ENCODE measurements around the gene P2RX4.
A peak's percentile ranks its signal among the peaks of the same experiment; 100 is the strongest.
"Not testable (repeated sequence)": the region's sequence is repeated elsewhere in the genome, so short reads cannot be mapped to it uniquely, and the experiment has no call there.

P2RX4 gene

DNA sequence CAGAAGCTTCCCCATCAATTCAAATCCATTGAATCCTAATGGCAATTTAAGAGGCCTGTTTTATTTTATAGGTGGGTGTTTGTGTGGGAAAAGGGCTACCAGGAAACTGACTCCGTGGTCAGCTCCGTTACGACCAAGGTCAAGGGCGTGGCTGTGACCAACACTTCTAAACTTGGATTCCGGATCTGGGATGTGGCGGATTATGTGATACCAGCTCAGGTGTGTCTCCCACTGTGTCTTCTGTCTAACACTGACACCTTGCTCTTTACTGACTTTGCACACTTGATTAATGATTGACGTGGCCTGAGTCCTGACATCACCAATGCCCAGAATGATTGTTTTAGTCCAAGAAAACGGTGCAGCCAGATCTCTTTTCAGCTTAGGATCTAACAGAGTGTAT, 7.1 kb downstream of the P2RX4 start:
- H3K4me3 ChIP-seq (ENCODE audit: low read depth, low read length), result no peak overlapping the region
- DNase-seq (ENCODE audit: low read depth), result no peak

- no peak for DNase-seq (ENCODE audit: low read depth)
- no peak overlapping the region for H3K4me3 ChIP-seq (ENCODE audit: low read depth, low read length)
Measured at GRCh38 chr12:121217761-121218160, 7.8 kb downstream of the P2RX4 start.

DNA sequence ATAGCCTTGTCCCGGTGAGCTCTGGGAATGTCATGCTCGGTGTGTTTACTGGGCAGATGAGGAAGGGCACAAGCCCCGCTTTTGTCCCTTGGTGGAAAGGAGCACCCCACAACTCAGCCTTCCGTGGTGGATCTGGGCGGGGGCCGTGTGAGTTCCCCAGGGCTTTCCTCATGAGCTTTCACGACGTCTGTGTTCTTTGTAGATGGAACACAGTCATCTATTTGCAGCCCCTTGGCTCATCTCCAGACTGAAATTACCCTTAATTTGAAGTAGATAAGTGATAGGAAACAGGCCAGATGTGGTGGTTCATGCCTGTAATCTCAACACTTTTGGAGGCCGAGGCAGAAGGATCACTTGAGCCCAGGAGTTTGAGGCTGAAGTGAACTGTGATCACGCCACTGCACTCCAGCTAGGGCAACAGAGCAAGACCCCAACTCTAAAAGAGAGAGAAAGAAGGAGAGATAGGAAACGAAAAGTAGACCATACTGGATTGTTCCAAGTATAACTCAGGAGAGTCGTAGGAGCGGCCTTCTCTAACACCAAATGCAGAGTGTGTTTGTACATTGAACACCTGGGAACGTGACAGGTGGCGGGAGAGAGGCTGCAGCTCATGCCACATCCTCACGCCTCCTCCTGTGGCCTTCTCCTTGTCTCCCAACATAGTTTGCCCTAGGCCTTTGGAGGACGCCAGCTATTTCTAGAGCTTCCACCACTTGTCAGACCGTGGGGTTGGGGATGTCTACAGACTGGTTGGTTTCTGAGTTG, 8.8 kb downstream of the P2RX4 start:
- no peak for DNase-seq (ENCODE audit: low read depth)
- no peak overlapping the region for H3K4me3 ChIP-seq (ENCODE audit: low read depth, low read length)

- DNase-seq (ENCODE audit: low read depth), result no peak
- H3K4me3 ChIP-seq (ENCODE audit: low read depth, low read length), result no peak overlapping the region
Measured at GRCh38 chr12:121219353-121219986, 9.5 kb downstream of the P2RX4 start.

DNA sequence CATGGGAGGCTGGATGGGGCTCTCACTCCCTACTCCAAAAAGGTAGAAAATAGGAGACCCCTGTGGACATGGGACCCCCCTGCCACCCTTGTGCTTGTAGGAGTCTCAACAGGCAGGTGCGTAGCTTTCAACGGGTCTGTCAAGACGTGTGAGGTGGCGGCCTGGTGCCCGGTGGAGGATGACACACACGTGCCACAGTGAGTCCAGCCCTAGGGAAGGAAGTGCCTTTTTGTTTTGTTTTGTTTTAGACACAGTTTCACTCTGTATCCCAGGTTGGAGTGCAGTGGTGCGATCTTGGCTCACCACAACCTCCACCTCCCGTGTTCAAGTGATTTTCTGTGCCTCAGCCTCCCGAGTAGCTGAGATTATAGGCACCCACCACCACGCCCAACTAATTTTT, 12.9 kb downstream of the P2RX4 start:
- H3K4me3 ChIP-seq (ENCODE audit: low read depth, low read length), result no peak overlapping the region
- no peak for DNase-seq (ENCODE audit: low read depth)

- H3K4me3 ChIP-seq (ENCODE audit: low read depth, low read length), result no peak overlapping the region
- DNase-seq (ENCODE audit: low read depth), result no peak
Measured at GRCh38 chr12:121223292-121224285, 13.7 kb downstream of the P2RX4 start.

GRCh38 chr12:121224591-121224990, 14.7 kb downstream of the P2RX4 start:
- DNase-seq (ENCODE audit: low read depth), result no peak
- H3K4me3 ChIP-seq (ENCODE audit: low read depth, low read length), result no peak overlapping the region

DNA sequence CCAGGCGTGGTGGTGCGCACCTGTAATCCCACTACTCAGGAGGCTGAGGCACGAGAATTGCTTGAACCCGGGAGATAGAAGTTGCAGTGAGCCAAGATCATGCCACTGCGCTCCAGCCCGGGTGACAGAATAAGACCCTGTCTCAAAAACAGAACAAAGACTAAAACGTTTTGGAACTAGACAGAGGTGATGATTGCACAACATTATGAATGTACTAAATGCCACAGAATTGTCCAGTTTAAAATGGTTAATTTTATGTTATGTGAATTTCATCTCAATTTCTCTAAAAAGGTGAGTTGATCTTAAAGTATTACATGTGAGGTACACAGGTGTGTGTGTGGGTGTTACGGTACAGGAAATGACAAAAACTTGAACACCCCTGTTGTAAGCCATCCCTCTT, 16.5 kb downstream of the P2RX4 start:
- DNase-seq (ENCODE audit: low read depth), result no peak
- H3K4me3 ChIP-seq (ENCODE audit: low read depth, low read length), result no peak overlapping the region

DNA sequence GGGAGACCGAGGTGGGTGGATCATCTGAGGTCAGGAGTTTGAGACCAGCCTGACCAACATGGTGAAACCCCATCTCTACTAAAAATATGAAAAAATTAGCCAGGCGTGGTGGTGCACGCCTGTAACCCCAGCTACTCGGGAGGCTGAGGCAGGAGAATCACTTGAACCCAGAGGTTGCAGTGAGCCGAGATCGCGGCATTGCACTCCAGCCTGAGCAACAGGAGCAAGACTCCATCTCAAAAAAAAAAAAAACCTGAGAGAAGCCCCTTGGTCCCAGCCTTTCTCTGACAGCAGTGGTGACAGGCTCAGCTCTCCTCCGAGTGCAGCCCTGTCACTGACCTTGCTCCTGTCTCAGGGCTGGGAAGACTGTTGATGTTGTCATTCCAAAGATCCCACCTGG, 16.9 kb downstream of the P2RX4 start:
- DNase-seq (ENCODE audit: low read depth); H3K4me3 ChIP-seq (ENCODE audit: low read depth, low read length): not testable (repeated sequence)

DNA sequence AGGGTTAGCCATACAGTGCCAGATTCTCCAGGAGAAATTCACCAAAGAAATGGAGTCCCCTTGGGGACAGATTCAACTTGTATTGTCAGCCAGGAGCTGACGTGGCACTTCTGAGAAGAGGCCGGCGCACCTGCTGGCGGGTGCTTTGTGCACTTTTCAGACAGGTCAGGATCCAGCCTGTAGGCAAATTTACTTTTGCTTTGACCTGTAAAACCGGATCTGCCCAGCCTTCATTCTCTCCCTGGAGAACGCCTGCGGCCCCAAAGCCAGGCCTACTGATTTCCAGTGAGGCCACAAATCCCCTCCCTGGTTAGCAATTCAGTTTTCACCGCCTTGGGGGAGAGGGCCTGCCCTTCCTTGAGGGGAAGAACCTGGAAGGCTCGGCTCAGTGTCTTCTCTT, 17.4 kb downstream of the P2RX4 start:
- DNase-seq (ENCODE audit: low read depth), result no peak
- no peak overlapping the region for H3K4me3 ChIP-seq (ENCODE audit: low read depth, low read length)

- no peak overlapping the region for H3K4me3 ChIP-seq (ENCODE audit: low read depth, low read length)
- DNase-seq (ENCODE audit: low read depth), result no peak
Measured at GRCh38 chr12:121228919-121229665, 19.2 kb downstream of the P2RX4 start.

GRCh38 chr12:121229826-121230537, 20.1 kb downstream of the P2RX4 start:
- DNase-seq (ENCODE audit: low read depth), result peak; percentile 20
- H3K4me3 ChIP-seq (ENCODE audit: low read depth, low read length), result not testable (repeated sequence)

DNA sequence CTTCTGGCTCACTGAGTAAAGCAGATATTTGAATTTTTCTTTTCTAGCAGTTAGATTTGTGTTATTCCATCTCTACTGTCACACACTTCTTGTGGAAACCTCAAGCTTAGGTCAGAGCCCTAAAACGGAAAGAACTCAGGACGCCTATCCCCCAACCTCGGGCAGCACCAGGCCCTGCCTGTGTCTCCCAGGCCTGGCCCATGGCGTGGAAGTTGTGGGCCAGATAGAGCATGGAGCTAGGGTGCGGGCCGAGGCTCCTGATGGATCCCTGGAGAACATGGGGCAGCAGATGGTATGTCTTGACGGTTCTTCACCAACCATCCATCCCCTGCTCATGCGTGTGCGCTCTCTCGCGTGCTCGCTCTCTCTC, 20.6 kb downstream of the P2RX4 start:
- no peak overlapping the region for H3K4me3 ChIP-seq (ENCODE audit: low read depth, low read length)
- no peak for DNase-seq (ENCODE audit: low read depth)

- no peak for DNase-seq (ENCODE audit: low read depth)
- no peak overlapping the region for H3K4me3 ChIP-seq (ENCODE audit: low read depth, low read length)
Measured at GRCh38 chr12:121232163-121232562, 22.2 kb downstream of the P2RX4 start.

DNA sequence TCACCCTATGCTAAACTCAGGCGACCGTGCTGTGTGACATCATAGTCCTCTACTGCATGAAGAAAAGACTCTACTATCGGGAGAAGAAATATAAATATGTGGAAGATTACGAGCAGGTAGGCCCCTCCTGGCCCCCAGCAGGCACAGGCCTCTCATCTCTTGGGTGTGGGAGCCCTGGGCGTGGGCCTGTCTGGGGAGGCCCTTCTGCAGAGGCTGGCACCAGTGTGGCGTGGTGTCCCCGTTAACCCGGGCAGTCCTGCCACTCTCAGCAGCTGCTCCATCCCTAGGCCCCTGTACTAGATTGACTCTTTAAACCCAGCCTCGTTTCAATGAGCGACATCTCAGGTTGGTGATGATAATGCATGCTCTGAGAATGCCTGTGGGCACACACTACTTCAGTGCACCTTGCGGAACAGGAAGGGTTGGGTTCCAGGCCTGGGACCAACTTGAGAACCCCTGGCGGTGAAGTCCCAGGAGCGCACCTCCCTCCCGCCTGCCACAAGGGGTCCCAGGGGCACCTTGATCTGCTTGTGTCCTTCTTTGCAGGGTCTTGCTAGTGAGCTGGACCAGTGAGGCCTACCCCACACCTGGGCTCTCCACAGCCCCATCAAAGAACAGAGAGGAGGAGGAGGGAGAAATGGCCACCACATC, 23.2 kb downstream of the P2RX4 start:
- no peak for DNase-seq (ENCODE audit: low read depth)
- no peak overlapping the region for H3K4me3 ChIP-seq (ENCODE audit: low read depth, low read length)

GRCh38 chr12:121233628-121234020, 23.7 kb downstream of the P2RX4 start:
- H3K4me3 ChIP-seq (ENCODE audit: low read depth, low read length), result no peak overlapping the region

DNA sequence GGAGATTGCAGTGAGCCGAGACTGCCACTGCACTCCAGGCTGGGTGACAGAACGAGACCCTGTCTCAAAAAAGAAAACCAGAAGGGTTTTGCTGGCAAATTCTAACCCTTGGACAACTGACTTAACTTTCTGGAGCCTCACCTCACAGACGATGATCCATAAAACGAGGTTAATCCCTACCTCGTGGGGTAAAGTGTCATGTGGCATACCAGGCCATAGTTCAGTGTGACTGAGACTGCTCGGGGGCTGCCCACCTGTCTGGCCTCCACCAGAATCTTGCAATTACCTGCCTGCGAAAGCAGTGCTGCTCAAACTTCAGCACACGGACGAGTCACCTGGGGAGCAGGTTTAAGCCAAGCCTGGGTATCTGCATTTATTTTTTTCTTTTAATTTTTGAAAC, 26.8 kb downstream of the P2RX4 start:
- no peak overlapping the region for H3K4me3 ChIP-seq (ENCODE audit: low read depth, low read length)
- DNase-seq (ENCODE audit: low read depth), result no peak

More at GRCh38 chr12:121233628-121234020, 23.7 kb downstream of the P2RX4 start:
- DNase-seq (ENCODE audit: low read depth), result no peak

GRCh38 chr12:121237415-121237814, 27.5 kb downstream of the P2RX4 start:
- DNase-seq (ENCODE audit: low read depth), result no peak
- H3K4me3 ChIP-seq (ENCODE audit: low read depth, low read length), result no peak overlapping the region

Measured in skeletal muscle cell (primary cell).